Fibroblast of the conjunctiva (primary cell): Measurements from ENCODE around the gene ISLR.

ENCODE experiments used
- DNase-seq: peaks from one replicate; pipeline ENCODE4 v3.0.0-alpha.2; 2010; ENCODE audit warnings: low read depth

The ISLR gene

DNA sequence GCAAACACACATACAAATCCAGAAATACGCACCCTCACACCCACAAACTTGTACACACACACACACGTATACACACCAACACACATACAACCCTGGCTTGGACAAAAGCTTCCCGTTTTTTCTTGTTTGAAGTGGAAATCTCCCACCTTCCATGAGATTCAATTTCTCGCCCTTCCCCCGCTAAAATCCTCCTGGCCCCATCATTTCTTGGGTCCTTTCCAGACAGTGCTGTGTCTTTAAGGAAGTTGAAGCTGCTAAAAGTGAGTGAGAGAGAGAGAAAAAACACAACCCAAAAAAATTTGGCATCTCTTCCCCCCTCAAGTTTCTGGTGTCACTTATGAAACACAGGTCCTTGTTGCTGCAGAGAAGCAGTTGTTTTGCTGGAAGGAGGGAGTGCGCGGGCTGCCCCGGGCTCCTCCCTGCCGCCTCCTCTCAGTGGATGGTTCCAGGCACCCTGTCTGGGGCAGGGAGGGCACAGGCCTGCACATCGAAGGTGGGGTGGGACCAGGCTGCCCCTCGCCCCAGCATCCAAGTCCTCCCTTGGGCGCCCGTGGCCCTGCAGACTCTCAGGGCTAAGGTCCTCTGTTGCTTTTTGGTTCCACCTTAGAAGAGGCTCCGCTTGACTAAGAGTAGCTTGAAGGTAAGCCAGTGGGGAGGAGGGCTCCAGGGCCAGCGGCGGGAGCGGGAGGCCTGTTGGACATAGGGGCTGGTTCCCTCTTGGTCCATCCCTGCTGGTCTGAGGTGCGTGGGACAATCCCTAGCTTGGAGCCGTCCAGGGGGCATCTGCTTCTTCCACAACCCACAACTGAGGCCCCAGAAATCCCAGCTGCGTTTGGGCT lies at the start of gene ISLR:
TSS of gene ISLR (plus strand) at position 331 of the 839 bp plus-strand sequence. CDS start 1,149 bp downstream, outside the sequence.
- DNase-seq, result peak; percentile 84

GRCh38 chr15:74124196-74124595 lies 49.3 kb upstream of the ISLR start:
- DNase-seq, result no peak

- no peak for DNase-seq
These were observed 48.8 kb upstream of the ISLR start for GRCh38 chr15:74124759-74125158.

GRCh38 chr15:74127255-74127953 lies 46.1 kb upstream of the ISLR start:
- DNase-seq, result peak; percentile 59

DNA sequence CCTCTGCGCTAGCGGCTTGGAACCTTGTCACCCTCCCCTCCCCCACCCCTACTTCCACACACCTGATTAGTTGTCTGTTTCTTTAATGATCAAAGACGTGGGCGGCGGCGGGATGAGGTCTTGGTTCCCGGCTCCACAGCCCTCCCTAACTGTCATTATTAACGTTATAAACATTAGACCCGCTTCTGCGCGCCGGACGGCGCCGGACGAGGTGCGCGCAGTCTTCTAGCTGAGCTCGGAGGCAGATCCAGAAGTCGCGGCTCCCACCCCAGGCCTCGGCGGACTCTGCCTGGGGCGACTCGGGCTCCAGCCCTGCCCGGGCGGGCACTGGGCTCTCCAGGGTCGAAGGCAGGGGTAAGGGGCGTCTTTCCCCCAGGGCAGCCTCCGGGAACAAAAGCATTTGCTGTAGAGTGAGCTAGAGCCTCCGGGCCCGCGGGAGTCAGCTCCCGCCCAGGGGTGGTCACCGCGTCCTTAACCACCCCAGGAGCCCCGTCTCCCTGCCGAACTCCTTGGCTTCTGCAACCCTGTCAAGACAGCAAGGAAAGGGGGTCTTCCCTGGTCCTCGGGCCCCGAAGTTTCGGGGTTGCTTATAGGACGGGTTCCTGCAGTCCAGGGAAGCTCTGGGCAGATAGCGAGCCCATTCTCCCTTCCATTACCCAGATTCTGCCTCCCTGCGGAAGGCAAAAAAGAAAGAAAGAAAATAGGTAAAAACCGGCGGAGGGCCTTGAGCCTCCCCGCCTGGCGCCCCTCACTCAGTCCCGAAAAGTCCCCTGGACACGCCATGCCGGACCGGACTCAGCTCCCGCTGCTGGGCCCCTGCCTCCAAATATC lies 45.3 kb upstream of the ISLR start:
- no peak for DNase-seq

DNA sequence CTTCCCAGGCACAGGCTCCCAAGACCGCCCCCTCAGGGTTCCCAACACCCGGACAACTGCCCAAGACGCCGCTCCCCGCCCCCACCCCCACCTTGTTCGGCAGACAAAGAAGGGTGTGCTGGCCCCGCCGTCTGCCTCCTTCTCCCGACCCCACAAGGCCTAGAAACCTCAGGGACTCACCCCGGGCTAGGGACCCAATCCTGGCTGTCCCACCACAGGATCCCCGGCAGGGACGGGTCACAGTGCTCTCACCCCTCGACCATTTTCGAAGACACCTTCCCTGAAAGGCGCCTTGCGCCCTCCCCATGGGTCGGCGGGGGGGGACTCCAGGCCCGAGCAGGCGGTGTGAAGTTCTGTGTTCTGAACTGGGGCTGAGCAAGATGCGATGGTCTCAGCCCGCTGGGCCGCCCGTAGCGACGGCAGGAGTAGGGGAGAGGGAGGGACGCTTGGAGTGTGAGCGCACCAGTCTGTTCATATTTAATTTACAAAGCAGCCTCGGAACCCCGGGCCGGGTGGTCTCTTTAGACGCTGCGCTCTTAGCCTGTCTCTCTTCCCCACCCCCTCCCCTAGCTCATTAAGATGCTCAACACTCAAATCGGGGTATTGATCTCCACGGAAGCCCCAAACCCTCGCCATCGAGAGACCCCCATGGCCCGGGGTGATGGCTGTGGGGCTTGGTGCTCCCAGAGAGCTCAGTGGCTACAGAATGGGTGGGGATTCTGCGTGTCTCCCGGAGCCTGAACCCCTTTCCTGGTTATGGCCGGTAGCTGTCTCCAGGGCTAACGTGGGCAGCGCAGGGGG lies 44.5 kb upstream of the ISLR start:
- DNase-seq, result no peak

DNA sequence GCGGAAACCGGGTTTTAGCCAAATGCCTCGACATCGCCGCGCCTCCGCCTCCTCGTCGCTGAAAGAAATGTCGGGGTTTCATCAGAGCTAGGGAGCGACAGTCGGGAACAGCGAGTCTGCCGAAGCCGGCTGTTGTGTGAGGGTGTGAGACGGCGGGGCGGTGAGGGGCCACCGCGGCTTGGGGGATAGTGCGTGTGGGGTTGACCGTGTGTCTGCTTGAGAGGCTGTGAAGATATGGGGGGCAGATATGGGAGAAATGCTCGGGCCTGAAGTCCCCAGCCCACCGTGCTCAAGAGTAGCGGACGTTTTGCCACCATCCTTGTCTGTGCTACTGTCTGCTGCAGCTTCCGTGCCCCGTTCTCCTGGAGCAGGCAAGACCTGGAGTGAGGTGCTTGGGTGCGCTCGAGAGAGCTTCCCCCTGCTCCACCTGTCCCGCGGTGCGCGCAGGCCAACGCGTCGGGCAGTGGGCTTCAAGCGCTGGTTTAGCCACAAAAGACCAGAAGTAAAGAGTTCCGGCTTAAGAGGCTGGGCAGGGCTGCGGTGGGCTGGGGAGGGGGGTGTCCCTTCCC lies 43.8 kb upstream of the ISLR start:
- DNase-seq, result no peak

DNA sequence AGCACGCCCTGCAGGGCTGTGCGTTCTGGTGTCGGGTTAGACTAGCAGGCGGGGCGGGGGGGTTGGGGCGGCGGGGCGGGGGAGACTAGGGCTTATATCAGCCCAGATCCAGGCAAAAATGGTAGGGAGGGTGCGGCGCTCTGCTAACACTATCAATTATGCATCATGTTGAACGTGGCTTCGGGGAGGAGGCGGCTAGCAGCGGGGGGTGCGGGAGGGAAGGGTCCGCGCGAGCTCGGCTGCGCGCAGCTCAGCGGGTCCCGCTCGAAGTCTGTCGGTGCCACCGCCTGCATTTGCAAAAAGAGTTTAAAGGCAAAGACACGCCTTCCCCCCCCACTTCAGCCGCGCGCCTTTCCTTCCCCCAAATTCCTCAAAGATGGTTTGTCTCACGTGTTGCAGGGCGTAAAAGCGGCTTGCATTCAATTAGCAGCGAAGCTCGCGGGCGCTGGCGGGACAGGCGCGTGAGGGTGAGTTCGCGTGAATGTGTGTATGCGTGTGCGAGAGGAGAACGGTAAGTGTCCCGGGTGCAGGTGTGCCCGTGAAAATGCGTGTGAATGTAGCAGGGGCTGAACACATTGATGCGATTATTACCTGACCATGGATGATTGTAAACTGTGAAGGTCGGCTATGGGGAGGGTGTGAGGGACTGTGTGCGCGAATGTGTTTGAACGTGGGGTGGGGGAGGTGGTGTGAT lies 43.2 kb upstream of the ISLR start, which contains the start of gene ISLR2:
TSS of gene ISLR2 (plus strand) at position 432 of the 694 bp plus-strand sequence. CDS start 2,169 bp downstream, outside the sequence.
- DNase-seq, result no peak

DNA sequence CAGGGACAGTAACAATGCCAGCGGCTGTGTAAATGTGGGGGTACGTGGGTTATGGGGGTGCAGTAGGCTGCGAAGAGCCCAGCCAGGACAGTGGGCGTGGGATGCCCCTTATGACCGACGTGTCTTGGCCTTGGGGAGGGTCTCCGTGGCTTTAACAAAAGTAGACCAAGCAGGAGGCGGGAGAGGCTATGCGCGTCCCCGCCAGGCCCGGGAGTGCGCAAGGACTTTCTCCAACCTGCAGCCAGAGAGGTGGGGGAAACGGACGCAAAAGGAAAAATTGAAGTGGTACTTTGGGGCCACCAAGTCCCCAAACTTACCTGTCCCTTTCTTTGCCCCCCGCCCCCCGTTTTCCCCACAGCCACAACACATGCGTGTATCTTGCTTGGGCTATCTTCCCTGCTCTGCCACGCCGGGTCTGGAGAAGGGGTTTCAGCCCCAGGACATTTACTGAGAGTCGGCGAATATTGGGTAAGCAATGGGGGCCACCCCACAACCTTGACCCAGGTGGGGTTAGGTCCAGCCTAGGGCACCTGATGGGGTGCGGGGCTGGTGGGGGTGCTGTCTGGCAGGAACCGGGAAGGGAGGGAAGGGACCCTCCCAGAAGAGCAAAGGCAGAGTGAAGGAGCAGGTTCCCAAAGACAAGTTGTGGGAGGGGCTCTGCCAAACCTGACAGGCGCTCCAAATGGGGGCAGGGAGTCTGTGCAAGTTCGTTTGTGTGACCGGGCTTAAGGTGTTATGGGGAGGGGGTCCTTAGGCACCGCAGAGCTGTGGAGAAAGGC lies 42.5 kb upstream of the ISLR start:
- DNase-seq, result no peak

DNA sequence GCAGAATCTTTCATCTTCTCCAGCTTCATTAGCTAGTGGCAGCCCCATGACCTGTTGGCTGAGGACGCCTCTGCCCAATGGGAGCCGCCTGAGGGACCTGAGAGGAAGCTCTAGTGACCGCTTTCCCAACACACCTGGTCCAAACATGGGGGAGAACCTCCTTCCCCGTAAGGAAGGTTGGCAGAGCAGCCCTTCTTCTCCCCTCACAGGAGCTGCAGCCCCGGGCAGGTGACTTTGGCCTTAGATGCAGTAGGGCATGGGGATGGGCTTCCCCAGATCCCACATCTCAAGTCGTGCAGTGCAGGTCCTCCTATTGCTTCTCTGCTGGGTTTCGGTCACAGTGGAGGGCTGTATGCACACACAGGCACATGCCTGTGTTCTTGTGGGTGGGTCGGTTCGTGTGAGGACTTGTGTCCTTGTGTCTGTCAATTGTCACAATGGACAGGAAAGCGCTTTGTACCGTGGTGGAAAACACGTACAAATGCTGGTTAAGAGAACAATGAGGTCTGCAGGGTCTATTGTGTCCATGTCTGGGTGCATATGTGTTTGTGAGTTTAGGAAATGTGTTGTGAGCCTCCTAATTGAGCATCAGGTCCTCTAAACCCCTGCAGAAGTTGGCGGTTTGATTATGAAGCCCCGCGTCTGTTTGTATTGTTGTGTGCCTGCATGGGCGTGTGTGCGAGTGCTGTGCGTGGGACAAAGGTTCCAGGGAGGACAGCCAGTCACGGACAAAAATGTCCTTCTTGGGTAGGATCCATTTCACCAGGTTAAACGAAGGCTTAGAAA lies 41.7 kb upstream of the ISLR start:
- no peak for DNase-seq

DNA sequence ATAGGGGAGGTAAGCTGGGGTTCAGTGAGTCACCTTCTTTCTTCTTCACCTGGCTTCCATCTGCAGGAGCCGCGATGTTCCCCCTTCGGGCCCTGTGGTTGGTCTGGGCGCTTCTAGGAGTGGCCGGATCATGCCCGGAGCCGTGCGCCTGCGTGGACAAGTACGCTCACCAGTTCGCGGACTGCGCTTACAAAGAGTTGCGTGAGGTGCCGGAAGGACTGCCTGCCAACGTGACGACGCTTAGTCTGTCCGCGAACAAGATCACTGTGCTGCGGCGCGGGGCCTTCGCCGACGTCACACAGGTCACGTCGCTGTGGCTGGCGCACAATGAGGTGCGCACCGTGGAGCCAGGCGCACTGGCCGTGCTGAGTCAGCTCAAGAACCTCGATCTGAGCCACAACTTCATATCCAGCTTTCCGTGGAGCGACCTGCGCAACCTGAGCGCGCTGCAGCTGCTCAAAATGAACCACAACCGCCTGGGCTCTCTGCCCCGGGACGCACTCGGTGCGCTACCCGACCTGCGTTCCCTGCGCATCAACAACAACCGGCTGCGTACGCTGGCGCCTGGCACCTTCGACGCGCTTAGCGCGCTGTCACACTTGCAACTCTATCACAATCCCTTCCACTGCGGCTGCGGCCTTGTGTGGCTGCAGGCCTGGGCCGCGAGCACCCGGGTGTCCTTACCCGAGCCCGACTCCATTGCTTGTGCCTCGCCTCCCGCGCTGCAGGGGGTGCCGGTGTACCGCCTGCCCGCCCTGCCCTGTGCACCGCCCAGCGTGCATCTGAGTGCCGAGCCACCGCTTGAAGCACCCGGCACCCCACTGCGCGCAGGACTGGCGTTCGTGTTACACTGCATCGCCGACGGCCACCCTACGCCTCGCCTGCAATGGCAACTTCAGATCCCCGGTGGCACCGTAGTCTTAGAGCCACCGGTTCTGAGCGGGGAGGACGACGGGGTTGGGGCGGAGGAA lies 40.5 kb upstream of the ISLR start:
- DNase-seq, result no peak

GRCh38 chr15:74133694-74134386 lies 39.7 kb upstream of the ISLR start:
- DNase-seq, result no peak

- no peak for DNase-seq
These were observed 39.0 kb upstream of the ISLR start for GRCh38 chr15:74134387-74135027.

DNA sequence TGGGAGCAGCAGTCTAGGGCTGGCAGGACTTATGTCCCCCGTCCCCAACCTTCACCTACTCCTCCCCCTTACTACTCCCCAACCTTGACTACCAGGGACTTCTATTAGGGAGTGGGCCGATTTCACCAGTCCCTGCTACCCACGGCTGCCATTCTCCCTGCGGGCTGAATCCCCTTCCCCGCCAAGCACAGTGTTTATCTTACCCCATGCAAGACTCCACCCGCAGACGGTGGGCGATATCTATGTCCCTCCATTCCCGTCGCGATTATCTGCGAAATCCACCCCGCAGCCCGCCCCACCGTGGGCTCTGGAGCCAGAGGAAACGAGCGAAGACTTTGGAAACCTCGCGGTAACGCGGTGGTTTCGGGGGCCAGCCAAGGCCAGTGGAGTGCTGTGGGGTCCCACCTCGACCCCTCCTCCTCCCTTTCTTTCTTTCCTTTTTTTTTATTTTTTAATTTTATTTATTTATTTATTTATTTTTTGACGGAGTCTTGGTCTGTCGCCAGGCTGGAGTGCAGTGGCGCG lies 38.4 kb upstream of the ISLR start:
- DNase-seq, result no peak

GRCh38 chr15:74136540-74136813 lies 37.0 kb upstream of the ISLR start:
- DNase-seq, result no peak

DNA sequence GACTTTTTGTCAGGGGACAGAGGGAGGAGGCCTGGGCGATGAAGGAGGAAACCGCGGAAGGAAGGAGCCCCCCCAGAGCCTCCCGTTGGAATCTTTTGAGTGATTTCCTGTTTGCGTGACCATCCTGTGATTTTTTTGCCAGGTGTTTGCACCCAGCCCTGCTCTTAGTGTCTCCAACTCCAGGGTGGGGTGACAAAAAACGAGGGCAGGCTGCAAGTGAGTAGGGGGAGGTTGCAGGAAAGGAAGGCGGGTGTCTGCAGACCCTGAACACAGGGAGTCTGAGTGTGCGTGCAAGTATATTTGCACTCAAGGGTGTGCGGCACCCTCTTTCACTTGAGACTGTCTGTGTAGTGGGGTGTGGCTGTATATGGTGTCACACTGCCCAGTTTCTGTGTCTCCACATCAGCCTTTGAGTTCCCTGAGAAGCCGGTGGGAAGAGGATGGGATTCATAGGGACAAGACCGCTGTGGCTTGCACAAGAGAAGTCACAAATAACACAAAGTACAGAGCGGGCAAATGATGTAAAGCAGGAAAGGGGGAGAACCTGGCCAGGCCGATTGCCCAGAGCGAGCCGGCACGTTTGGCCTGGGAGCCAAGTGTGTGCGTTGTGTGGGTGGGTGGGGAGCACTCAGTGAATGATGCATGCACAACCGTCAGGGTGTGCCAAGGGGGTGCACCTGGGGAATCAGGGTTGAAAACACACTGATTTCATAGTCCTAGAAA lies 36.5 kb upstream of the ISLR start:
- DNase-seq, result no peak
